Caco-2 (cell line): ENCODE measurements around the gene HCN1. TPM values are rescaled to one million over a fixed set of nuclear protein-coding genes. Genes with fewer than 3 reads are reported as not detected.

Experiments
- BruUV-seq: library from RNA; stranded (reverse); fragments of 400-500 nt; replicated peaks from 2 replicates; lab custom pipeline; 2021; lab: Mats Ljungman, UMichigan
- CTCF ChIA-PET: fragments of 300-600 bp; sonication (Branson Sonifier 250); formaldehyde crosslinking; loops from one replicate; lab custom pipeline; 2022; ENCODE audit warnings: antibody characterized with exemption; lab: Charles Lee
- POLR2A ChIA-PET: fragments of 300-600 bp; sonication (Branson Sonifier 250); formaldehyde crosslinking; loops from one replicate; lab custom pipeline; 2022; ENCODE audit warnings: antibody characterized with exemption; lab: Charles Lee
- DNase-seq, 2 experiments: peaks; one replicate each; pipeline versions ENCODE4 v3.0.0 to v3.0.0-alpha.2; 2020 to 2022
- H3K27me3 ChIP-seq: replicated peaks from 2 replicates; pipeline ENCODE4 v1.6.0; 2011; ENCODE audit warnings: low read length; ENCODE audit not compliant: control insufficient read depth, insufficient read depth
- H3K36me3 ChIP-seq: 2 replicates; pipeline ENCODE4 v1.5.1; 2011; ENCODE audit warnings: low read length; ENCODE audit not compliant: control insufficient read depth, insufficient read depth
- H3K4me1 ChIP-seq: fragments of 250-450 bp; sonication (Bioruptor Pico); 2 replicates; pipeline ENCODE4 v1.5.1; 2020; ENCODE audit warnings: mild to moderate bottlenecking
- H3K4me3 ChIP-seq: 2 replicates; pipeline ENCODE4 v1.5.1; 2011; ENCODE audit warnings: low read depth, mild to moderate bottlenecking, control low read depth, low read length
- H3K9me3 ChIP-seq: fragments of 250-450 bp; sonication (Bioruptor Pico); 2 replicates; pipeline ENCODE4 v1.5.1; 2020; ENCODE audit warnings: mild to moderate bottlenecking, moderate library complexity
- H3K27ac Mint-ChIP-seq: one replicate; pipeline ENCODE4 v1.8.0; 2022; ENCODE audit warnings: mixed read lengths; ENCODE audit not compliant: unreplicated experiment
- H3K27me3 Mint-ChIP-seq: one replicate; pipeline ENCODE4 v1.8.0; 2022; ENCODE audit warnings: mixed read lengths; ENCODE audit not compliant: insufficient read depth, unreplicated experiment
- H3K36me3 Mint-ChIP-seq: one replicate; pipeline ENCODE4 v1.8.0; 2022; ENCODE audit warnings: mild to moderate bottlenecking, mixed read lengths; ENCODE audit not compliant: insufficient read depth, unreplicated experiment
- H3K4me1 Mint-ChIP-seq: one replicate; pipeline ENCODE4 v1.8.0; 2022; ENCODE audit warnings: low read depth, mixed read lengths; ENCODE audit not compliant: unreplicated experiment
- H3K4me3 Mint-ChIP-seq: one replicate; pipeline ENCODE4 v1.8.0; 2022; ENCODE audit warnings: mild to moderate bottlenecking, moderate library complexity, mixed read lengths; ENCODE audit not compliant: unreplicated experiment
- H3K9me3 Mint-ChIP-seq: one replicate; pipeline ENCODE4 v1.8.0; 2022; ENCODE audit warnings: mixed read lengths; ENCODE audit not compliant: unreplicated experiment
- CTCF ChIP-seq, 2 experiments: fragments of 200-600 bp in 1 of 2; IDR thresholded peaks; 1 replicate in 1 of 2; 2 replicates in 1 of 2; pipeline versions ENCODE4 v1.5.1 to v1.8.0; 2011 to 2022; ENCODE audit warnings: antibody characterized with exemption in 1 of 2, control low read depth in 1 of 2, inconsistent platforms in 1 of 2, low read depth in 1 of 2, low read length in 1 of 2, mild to moderate bottlenecking in 1 of 2, moderate library complexity in 1 of 2; ENCODE audit not compliant: insufficient read depth in 1 of 2, severe bottlenecking in 1 of 2, unreplicated experiment in 1 of 2
- intact Hi-C: fragments of 100-400 bp; cut with micrococcal nuclease; formaldehyde crosslinking; loops from one replicate; pipeline ENCODE4 v1.10.0; 2022; ENCODE audit not compliant: unreplicated experiment
- total RNA-seq: library from RNA; stranded (reverse); gene quantifications from 2 replicates; pipeline ENCODE4 v1.2.3, GENCODE V29; 2022

HCN1 gene
- total RNA-seq, 1 experiment from 2014 or later, result not detected

- H3K27ac Mint-ChIP-seq, result no peak overlapping the region
- no peaks in the 10 kb centered on the region for H3K4me1 ChIP-seq
- no peaks in the 10 kb centered on the region for H3K9me3 Mint-ChIP-seq
- CTCF ChIA-PET, result no interaction called here
- no peaks in the 10 kb centered on the region for H3K9me3 ChIP-seq
- no TSS peak for BruUV-seq
- no peaks in the 10 kb centered on the region for H3K4me1 Mint-ChIP-seq
- H3K36me3 Mint-ChIP-seq, result no peaks in the 10 kb centered on the region
- H3K4me3 ChIP-seq, result no peak overlapping the region
- intact Hi-C loops, result no loop called here
- no peak overlapping the region for H3K4me3 Mint-ChIP-seq
- POLR2A ChIA-PET, result no interaction called here
- DNase-seq, result no peak
- no peaks in the 10 kb centered on the region for H3K27me3 Mint-ChIP-seq
- no peak for TF ChIP-seq CTCF (IDR thresholded peaks at IDR 0.05; ENCODE audit: insufficient read depth in 1 of 2, low read depth in 1 of 2, low read length in 1 of 2, severe bottlenecking in 1 of 2, unreplicated experiment in 1 of 2)
- no peaks in the 10 kb centered on the region for H3K36me3 ChIP-seq
- H3K27me3 ChIP-seq, result no peaks in the 10 kb centered on the region
Measured at GRCh38 chr5:45691656-45692055, 4.5 kb downstream of the HCN1 start.

GRCh38 chr5:45687701-45688100, 8.5 kb downstream of the HCN1 start:
- Histone ChIP-seq H3K4me3 (no peak overlapping the region), H3K9me3 (no peaks in the 10 kb centered on the region), H3K4me1 (no peaks in the 10 kb centered on the region), H3K36me3 (no peaks in the 10 kb centered on the region), H3K27me3 (no peaks in the 10 kb centered on the region)
- no peak overlapping the region for H3K27ac Mint-ChIP-seq
- intact Hi-C loops, result no loop called here
- no TSS peak for BruUV-seq
- H3K9me3 Mint-ChIP-seq, result no peaks in the 10 kb centered on the region
- no peak overlapping the region for H3K4me3 Mint-ChIP-seq
- H3K27me3 Mint-ChIP-seq, result no peaks in the 10 kb centered on the region
- no peaks in the 10 kb centered on the region for H3K4me1 Mint-ChIP-seq
- TF ChIP-seq CTCF (IDR thresholded peaks at IDR 0.05; ENCODE audit: insufficient read depth in 1 of 2, low read depth in 1 of 2, low read length in 1 of 2, severe bottlenecking in 1 of 2, unreplicated experiment in 1 of 2), result no peak
- DNase-seq, result no peak
- H3K36me3 Mint-ChIP-seq, result no peaks in the 10 kb centered on the region
- POLR2A ChIA-PET, result no interaction called here
- CTCF ChIA-PET, result no interaction called here

GRCh38 chr5:45686620-45687019, 9.6 kb downstream of the HCN1 start:
- Mint-ChIP-seq H3K4me1 (no peaks in the 10 kb centered on the region), H3K4me3 (no peak overlapping the region), H3K27me3 (no peaks in the 10 kb centered on the region), H3K27ac (no peak overlapping the region), H3K36me3 (no peaks in the 10 kb centered on the region), H3K9me3 (no peaks in the 10 kb centered on the region)
- no peak for TF ChIP-seq CTCF (IDR thresholded peaks at IDR 0.05; ENCODE audit: insufficient read depth in 1 of 2, low read depth in 1 of 2, low read length in 1 of 2, severe bottlenecking in 1 of 2, unreplicated experiment in 1 of 2)
- Histone ChIP-seq H3K9me3 (no peaks in the 10 kb centered on the region), H3K36me3 (no peaks in the 10 kb centered on the region), H3K4me3 (no peak overlapping the region), H3K27me3 (no peaks in the 10 kb centered on the region), H3K4me1 (no peaks in the 10 kb centered on the region)
- POLR2A ChIA-PET, result no interaction called here
- intact Hi-C loops, result no loop called here
- no peak for DNase-seq
- CTCF ChIA-PET, result no interaction called here
- BruUV-seq, result no TSS peak
